ENCODE data around the gene CPA1.

GRCh38 chr7:130435311-130435854 lies 55.1 kb downstream of the CPA1 start:
- TF ChIP-seq CTCF (IDR thresholded peaks at IDR 0.05; ENCODE audit: low read depth, low read length, poor library complexity, severe bottlenecking) (no peak), EZH2phosphoT487 (IDR thresholded peaks at IDR 0.05; ENCODE audit: borderline replicate concordance, low read length) (no peak)

Data from DOHH2 (cell line).